ENCODE results near the gene LCN6.
"Not testable (repeated sequence)": the region's sequence is repeated elsewhere in the genome, so short reads cannot be mapped to it uniquely, and the experiment has no call there.

DNA sequence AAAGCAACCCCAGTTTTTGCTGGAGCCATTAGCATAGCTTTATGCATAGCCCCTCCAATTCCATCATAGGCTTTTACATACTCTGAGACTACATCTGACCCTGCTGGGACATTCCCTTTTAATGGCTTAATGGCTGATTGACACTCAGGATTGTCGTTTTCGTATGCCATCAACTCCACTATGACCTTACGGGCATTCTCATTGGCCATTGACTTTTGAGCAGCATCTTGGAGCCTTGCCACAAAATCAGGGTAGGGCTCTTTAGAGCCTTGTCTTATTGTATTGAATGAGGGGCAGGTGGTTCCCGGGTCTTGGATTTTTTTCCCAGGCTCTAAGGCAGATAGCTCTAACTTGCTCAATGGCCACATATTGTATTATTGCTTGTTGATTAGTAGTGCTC, 38.7 kb upstream of the LCN6 start:
- not testable (repeated sequence) for TF ChIP-seq CTCF, POLR2A (IDR thresholded peaks at IDR 0.05)

All from testis (tissue), 2 donors.